Activated naive CD4-positive, alpha-beta T cell treated with anti-CD3 and anti-CD28 coated beads, Interleukin-2, amount 10 ng/mL, durations not matched to agents 7 days and 5 days (primary cell): ENCODE measurements around the gene OLR1.

Experiments used
- CTCF ChIA-PET: fragments of 350-600 bp; sonication (Branson Sonifier 250); formaldehyde crosslinking; loops from one replicate; lab custom pipeline; 2021; ENCODE audit warnings: antibody characterized with exemption; lab: Charles Lee
- DNase-seq: peaks from one replicate; pipeline ENCODE4 v3.0.0-alpha.2; 2020
- H3K27ac Mint-ChIP-seq: one replicate; pipeline ENCODE4 v1.8.0; 2021; ENCODE audit warnings: mild to moderate bottlenecking, moderate library complexity, mixed read lengths
- H3K27me3 Mint-ChIP-seq: one replicate; pipeline ENCODE4 v1.8.0; 2021; ENCODE audit warnings: mild to moderate bottlenecking, mixed read lengths
- H3K36me3 Mint-ChIP-seq: one replicate; pipeline ENCODE4 v1.8.0; 2021; ENCODE audit warnings: mixed read lengths
- H3K4me1 Mint-ChIP-seq: one replicate; pipeline ENCODE4 v1.8.0; 2021; ENCODE audit warnings: mixed read lengths
- H3K4me3 Mint-ChIP-seq: one replicate; pipeline ENCODE4 v1.8.0; 2021; ENCODE audit warnings: mild to moderate bottlenecking, moderate library complexity, mixed read lengths
- H3K9me3 Mint-ChIP-seq: one replicate; pipeline ENCODE4 v1.8.0; 2021; ENCODE audit warnings: mixed read lengths

Gene OLR1

GRCh38 chr12:10122689-10123088 is 49.2 kb downstream of the OLR1 start:
- DNase-seq: no peak
- no peak overlapping the region for H3K27ac Mint-ChIP-seq
- H3K4me1 Mint-ChIP-seq: no peaks in the 10 kb centered on the region
- H3K4me3 Mint-ChIP-seq: no peak overlapping the region
- no peaks in the 10 kb centered on the region for H3K9me3 Mint-ChIP-seq
- no peaks in the 10 kb centered on the region for H3K36me3 Mint-ChIP-seq
- CTCF ChIA-PET: no interaction called here
- H3K27me3 Mint-ChIP-seq: peaks cover 3% of the 10 kb centered on the region

- Mint-ChIP-seq H3K36me3 (no peaks in the 10 kb centered on the region), H3K4me1 (no peaks in the 10 kb centered on the region), H3K27me3 (no peaks in the 10 kb centered on the region), H3K4me3 (no peak overlapping the region), H3K27ac (no peak overlapping the region), H3K9me3 (no peaks in the 10 kb centered on the region)
- CTCF ChIA-PET: no interaction called here
- DNase-seq: no peak
Observed at GRCh38 chr12:10121278-10121677, 50.7 kb downstream of the OLR1 start.

GRCh38 chr12:10119066-10119465 is 52.9 kb downstream of the OLR1 start:
- H3K27ac Mint-ChIP-seq: no peak overlapping the region
- no peaks in the 10 kb centered on the region for H3K27me3 Mint-ChIP-seq
- no peak overlapping the region for H3K4me3 Mint-ChIP-seq
- no peaks in the 10 kb centered on the region for H3K4me1 Mint-ChIP-seq
- CTCF ChIA-PET: interaction anchor here (1.6 kb wide), 1 partner anchor 17 kb away, joined by 3 read pairs; no protein-coding TSS in a partner anchor
- H3K36me3 Mint-ChIP-seq: no peaks in the 10 kb centered on the region
- no peaks in the 10 kb centered on the region for H3K9me3 Mint-ChIP-seq
- DNase-seq: no peak

GRCh38 chr12:10115890-10116289 is 56.0 kb downstream of the OLR1 start:
- CTCF ChIA-PET: no interaction called here
- Mint-ChIP-seq H3K36me3 (no peaks in the 10 kb centered on the region), H3K9me3 (no peaks in the 10 kb centered on the region), H3K27ac (no peak overlapping the region), H3K4me1 (no peaks in the 10 kb centered on the region), H3K4me3 (no peak overlapping the region), H3K27me3 (peaks cover 7% of the 10 kb centered on the region)
- DNase-seq: no peak

GRCh38 chr12:10115311-10115710 is 56.6 kb downstream of the OLR1 start:
- Mint-ChIP-seq H3K27ac (no peak overlapping the region), H3K27me3 (peaks cover 7% of the 10 kb centered on the region), H3K4me3 (no peak overlapping the region), H3K4me1 (no peaks in the 10 kb centered on the region), H3K9me3 (no peaks in the 10 kb centered on the region), H3K36me3 (no peaks in the 10 kb centered on the region)
- DNase-seq: no peak
- CTCF ChIA-PET: no interaction called here

- Mint-ChIP-seq H3K27me3 (peaks cover 7% of the 10 kb centered on the region), H3K27ac (no peak overlapping the region), H3K36me3 (no peaks in the 10 kb centered on the region), H3K9me3 (no peaks in the 10 kb centered on the region), H3K4me3 (no peak overlapping the region), H3K4me1 (no peaks in the 10 kb centered on the region)
- no peak for DNase-seq
- CTCF ChIA-PET: no interaction called here
Observed at GRCh38 chr12:10113920-10114319, 58.0 kb downstream of the OLR1 start.

- Mint-ChIP-seq H3K9me3 (no peaks in the 10 kb centered on the region), H3K4me1 (no peaks in the 10 kb centered on the region), H3K27ac (no peak overlapping the region), H3K27me3 (peaks cover 7% of the 10 kb centered on the region), H3K36me3 (no peaks in the 10 kb centered on the region), H3K4me3 (no peak overlapping the region)
- CTCF ChIA-PET: no interaction called here
- no peak for DNase-seq
Observed at GRCh38 chr12:10113075-10113474, 58.9 kb downstream of the OLR1 start.

GRCh38 chr12:10111451-10111850 is 60.5 kb downstream of the OLR1 start:
- CTCF ChIA-PET: no interaction called here
- H3K4me1 Mint-ChIP-seq: no peaks in the 10 kb centered on the region
- H3K27me3 Mint-ChIP-seq: peaks cover 10% of the 10 kb centered on the region
- no peak for DNase-seq
- no peaks in the 10 kb centered on the region for H3K9me3 Mint-ChIP-seq
- H3K36me3 Mint-ChIP-seq: no peaks in the 10 kb centered on the region
- no peak overlapping the region for H3K27ac Mint-ChIP-seq
- H3K4me3 Mint-ChIP-seq: no peak overlapping the region

GRCh38 chr12:10110256-10110844 is 61.6 kb downstream of the OLR1 start:
- Mint-ChIP-seq H3K36me3 (no peaks in the 10 kb centered on the region), H3K27me3 (peaks cover 13% of the 10 kb centered on the region), H3K4me3 (no peak overlapping the region), H3K27ac (no peak overlapping the region), H3K4me1 (no peaks in the 10 kb centered on the region), H3K9me3 (no peaks in the 10 kb centered on the region)
- no peak for DNase-seq
- CTCF ChIA-PET: interaction anchor here (1.2 kb wide), 1 partner anchor 43 kb away, joined by 4 read pairs; no protein-coding TSS in a partner anchor
